Measurements from ENCODE around the gene LRRFIP1. TPM values are rescaled to one million over a fixed set of nuclear protein-coding genes. Genes with fewer than 3 reads are reported as not detected.
"Not testable (repeated sequence)": the region's sequence is repeated elsewhere in the genome, so short reads cannot be mapped to it uniquely, and the experiment has no call there.

LRRFIP1 gene
- polyA plus RNA-seq, 1 experiment, result 71.1 TPM

- H3K9me3 ChIP-seq (ENCODE audit: control insufficient read depth, insufficient read depth, low read length), result no peaks in the 10 kb centered on the region
- ChIA-PET POLR2A (interaction anchor here (0.5 to 0.7 kb wide), 2 partner anchors 29 to 173 kb away, joined by 3 read pairs; no protein-coding TSS in a partner anchor), CTCF (interaction anchor here (0.6 to 5.4 kb wide), 70 partner anchors 9 to 659 kb away, joined by 3 to 101 read pairs (median 4); partner anchors contain the start of genes COPS8 and RAB17)
- TF ChIP-seq, protein P1, sequence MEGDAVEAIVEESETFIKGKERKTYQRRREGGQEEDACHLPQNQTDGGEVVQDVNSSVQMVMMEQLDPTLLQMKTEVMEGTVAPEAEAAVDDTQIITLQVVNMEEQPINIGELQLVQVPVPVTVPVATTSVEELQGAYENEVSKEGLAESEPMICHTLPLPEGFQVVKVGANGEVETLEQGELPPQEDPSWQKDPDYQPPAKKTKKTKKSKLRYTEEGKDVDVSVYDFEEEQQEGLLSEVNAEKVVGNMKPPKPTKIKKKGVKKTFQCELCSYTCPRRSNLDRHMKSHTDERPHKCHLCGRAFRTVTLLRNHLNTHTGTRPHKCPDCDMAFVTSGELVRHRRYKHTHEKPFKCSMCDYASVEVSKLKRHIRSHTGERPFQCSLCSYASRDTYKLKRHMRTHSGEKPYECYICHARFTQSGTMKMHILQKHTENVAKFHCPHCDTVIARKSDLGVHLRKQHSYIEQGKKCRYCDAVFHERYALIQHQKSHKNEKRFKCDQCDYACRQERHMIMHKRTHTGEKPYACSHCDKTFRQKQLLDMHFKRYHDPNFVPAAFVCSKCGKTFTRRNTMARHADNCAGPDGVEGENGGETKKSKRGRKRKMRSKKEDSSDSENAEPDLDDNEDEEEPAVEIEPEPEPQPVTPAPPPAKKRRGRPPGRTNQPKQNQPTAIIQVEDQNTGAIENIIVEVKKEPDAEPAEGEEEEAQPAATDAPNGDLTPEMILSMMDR (IDR thresholded peaks at IDR 0.05; ENCODE audit: low read depth, low read length), result no peak
- H3K27me3 ChIP-seq (ENCODE audit: control insufficient read depth, insufficient read depth, low read length), result no peaks in the 10 kb centered on the region
- no peak overlapping the region for H3K4me3 ChIP-seq (ENCODE audit: low read depth, low read length)
- H3K27ac ChIP-seq (ENCODE audit: low read depth, low read length), result no peak overlapping the region
- DNase-seq (ENCODE audit: low read depth, low spot score), result no peak
Measured at GRCh38 chr2:237745250-237745613, 117.8 kb downstream of the LRRFIP1 start.

DNA sequence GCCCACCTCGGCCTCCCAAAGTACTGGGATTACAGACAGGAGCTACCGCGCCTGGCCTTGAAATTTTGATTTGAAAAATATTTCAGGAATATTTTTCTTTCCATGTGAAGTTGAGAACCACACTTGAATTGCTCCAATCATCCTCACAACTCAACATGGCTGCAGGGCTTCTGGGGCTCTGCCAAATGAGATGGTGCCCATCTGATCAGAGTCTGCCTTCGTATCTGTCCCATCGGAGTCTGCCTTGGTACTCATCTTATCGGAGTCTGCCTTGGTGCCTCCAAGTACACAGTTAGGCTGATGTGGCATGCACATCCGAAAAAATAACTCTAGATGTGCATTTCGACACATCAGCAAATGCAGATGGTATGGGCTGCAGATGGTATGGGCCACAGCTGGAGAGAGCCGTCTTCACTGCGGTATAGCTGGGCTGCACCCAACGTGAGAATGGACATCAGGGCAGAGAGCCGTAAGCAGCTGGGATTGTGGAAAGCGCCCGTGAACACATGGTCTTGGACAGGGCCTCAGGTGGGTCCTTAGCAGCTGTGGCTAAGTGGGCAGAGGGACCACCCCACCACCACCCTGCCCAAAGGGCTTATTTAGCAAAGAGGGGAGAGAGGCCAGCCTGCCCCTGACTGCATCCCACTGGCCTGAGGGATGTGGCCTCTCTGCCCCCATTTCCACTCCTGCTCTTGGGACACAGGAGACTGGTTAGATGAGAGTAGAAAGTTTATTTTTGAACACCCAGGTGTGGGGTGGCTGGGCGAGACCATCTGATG lies 119.1 kb downstream of the LRRFIP1 start:
- no peak overlapping the region for H3K27ac ChIP-seq (ENCODE audit: low read depth, low read length)
- H3K9me3 ChIP-seq (ENCODE audit: control insufficient read depth, insufficient read depth, low read length), result no peaks in the 10 kb centered on the region
- ChIA-PET CTCF (interaction anchor here (0.7 to 5.4 kb wide), 13 partner anchors 20 to 598 kb away, joined by 3 to 101 read pairs (median 18); no protein-coding TSS in a partner anchor), POLR2A (no interaction called here)
- TF ChIP-seq, protein P1 (IDR thresholded peaks at IDR 0.05; ENCODE audit: low read depth, low read length), result no peak
- no peak overlapping the region for H3K4me3 ChIP-seq (ENCODE audit: low read depth, low read length)
- no peak for DNase-seq (ENCODE audit: low read depth, low spot score)
- H3K27me3 ChIP-seq (ENCODE audit: control insufficient read depth, insufficient read depth, low read length), result no peaks in the 10 kb centered on the region

GRCh38 chr2:237747189-237747588 lies 119.8 kb downstream of the LRRFIP1 start:
- POLR2A ChIA-PET, result no interaction called here
- Histone ChIP-seq H3K9me3 (ENCODE audit: control insufficient read depth, insufficient read depth, low read length) (no peaks in the 10 kb centered on the region), H3K27ac (ENCODE audit: low read depth, low read length) (no peak overlapping the region), H3K4me3 (ENCODE audit: low read depth, low read length) (no peak overlapping the region), H3K27me3 (ENCODE audit: control insufficient read depth, insufficient read depth, low read length) (no peaks in the 10 kb centered on the region)
- DNase-seq (ENCODE audit: low read depth, low spot score), result no peak
- TF ChIP-seq, protein P1 (IDR thresholded peaks at IDR 0.05; ENCODE audit: low read depth, low read length), result no peak
- CTCF ChIA-PET, result interaction anchor here (1.2 to 5.4 kb wide), 4 partner anchors 75 to 235 kb away, joined by 4 to 101 read pairs (median 64); no protein-coding TSS in a partner anchor

DNA sequence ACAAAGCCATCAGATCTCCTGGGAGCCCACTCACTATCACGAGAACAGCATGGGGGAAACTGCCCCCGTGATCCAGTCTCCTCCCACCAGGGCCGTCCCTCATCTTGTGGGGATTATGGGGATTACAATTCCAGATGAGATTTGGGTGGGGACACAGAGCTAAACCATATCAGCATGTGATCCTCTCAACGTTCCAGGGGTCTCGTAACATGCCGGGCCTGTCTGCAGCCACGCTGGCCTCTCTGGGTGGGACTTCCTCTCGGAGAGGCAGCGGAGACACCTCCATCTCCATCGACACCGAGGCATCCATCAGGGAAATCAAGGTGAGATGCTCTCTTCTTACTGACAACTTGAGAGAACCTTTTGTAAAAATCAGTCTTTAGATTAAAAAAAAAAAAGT lies 121.6 kb downstream of the LRRFIP1 start:
- Histone ChIP-seq H3K9me3 (ENCODE audit: control insufficient read depth, insufficient read depth, low read length) (no peaks in the 10 kb centered on the region), H3K27ac (ENCODE audit: low read depth, low read length) (no peak overlapping the region), H3K27me3 (ENCODE audit: control insufficient read depth, insufficient read depth, low read length) (no peaks in the 10 kb centered on the region), H3K4me3 (ENCODE audit: low read depth, low read length) (no peak overlapping the region)
- POLR2A ChIA-PET, result no interaction called here
- no peak for DNase-seq (ENCODE audit: low read depth, low spot score)
- CTCF ChIA-PET, result interaction anchor here (5.4 kb wide), 1 partner anchor 167 kb away, joined by 79 read pairs; no protein-coding TSS in a partner anchor
- TF ChIP-seq, protein P1 (IDR thresholded peaks at IDR 0.05; ENCODE audit: low read depth, low read length), result no peak

DNA sequence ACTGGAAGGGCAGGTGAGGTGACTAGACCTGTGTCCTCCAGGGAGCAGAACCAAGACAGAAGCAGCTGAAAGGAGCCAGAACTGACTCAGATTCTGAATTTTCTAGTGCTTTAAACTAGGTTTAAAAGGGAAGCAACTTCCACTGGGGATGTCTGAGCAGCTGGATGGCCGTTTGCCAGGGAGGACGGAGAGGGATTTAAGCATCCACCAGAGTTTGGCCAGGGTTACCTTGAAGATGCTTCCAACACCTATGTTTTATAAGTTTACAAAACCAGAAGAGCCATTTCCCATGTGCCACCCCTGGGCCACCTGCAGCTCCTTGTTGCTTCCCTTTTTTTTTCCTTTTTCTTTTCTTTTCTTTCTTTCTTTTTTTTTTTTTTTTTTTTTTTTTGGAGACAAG lies 122.6 kb downstream of the LRRFIP1 start:
- H3K9me3 ChIP-seq (ENCODE audit: control insufficient read depth, insufficient read depth, low read length), result no peaks in the 10 kb centered on the region
- no peak overlapping the region for H3K4me3 ChIP-seq (ENCODE audit: low read depth, low read length)
- no peak for DNase-seq (ENCODE audit: low read depth, low spot score)
- no peaks in the 10 kb centered on the region for H3K27me3 ChIP-seq (ENCODE audit: control insufficient read depth, insufficient read depth, low read length)
- ChIA-PET CTCF (interaction anchor here (0.7 to 1.1 kb wide), 2 partner anchors 328 to 726 kb away, joined by 3 to 8 read pairs; no protein-coding TSS in a partner anchor), POLR2A (interaction anchor here (0.6 kb wide), 1 partner anchor 24 kb away, joined by 10 read pairs; no protein-coding TSS in a partner anchor)
- TF ChIP-seq, protein P1 (IDR thresholded peaks at IDR 0.05; ENCODE audit: low read depth, low read length), result no peak
- peak overlapping the region; percentile 11 for H3K27ac ChIP-seq (ENCODE audit: low read depth, low read length)

DNA sequence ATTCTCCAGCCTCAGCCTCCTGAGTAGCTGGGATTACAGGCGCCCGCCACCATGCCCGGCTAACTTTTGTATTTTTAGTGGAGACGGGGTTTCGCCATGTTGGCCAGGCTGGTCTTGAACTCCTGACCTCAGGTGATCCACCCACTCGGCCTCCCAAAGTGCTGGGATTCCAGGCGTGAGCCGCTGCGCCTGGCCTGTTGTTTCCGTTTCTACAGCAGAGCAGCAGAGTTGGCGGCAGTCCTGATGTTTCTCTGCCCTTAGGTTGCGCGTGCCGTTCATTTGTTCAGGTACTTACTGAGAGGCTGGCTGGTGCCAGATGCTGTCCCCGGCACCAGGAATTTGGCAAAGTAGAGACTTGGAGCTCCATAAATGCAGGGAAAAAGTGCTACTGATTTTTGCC lies 123.1 kb downstream of the LRRFIP1 start:
- H3K9me3 ChIP-seq (ENCODE audit: control insufficient read depth, insufficient read depth, low read length); DNase-seq (ENCODE audit: low read depth, low spot score); H3K4me3 ChIP-seq (ENCODE audit: low read depth, low read length); H3K27me3 ChIP-seq (ENCODE audit: control insufficient read depth, insufficient read depth, low read length); POLR2A ChIA-PET; H3K27ac ChIP-seq (ENCODE audit: low read depth, low read length): not testable (repeated sequence)
- CTCF ChIA-PET, result interaction anchor here (0.7 to 1.1 kb wide), 2 partner anchors 329 to 726 kb away, joined by 3 to 8 read pairs; no protein-coding TSS in a partner anchor

Data from AG04450 (cell line).